ENCODE measurements around the gene HIGD1A. TPM values are rescaled to one million over a fixed set of nuclear protein-coding genes. Genes with fewer than 3 reads are reported as not detected.

Gene HIGD1A
- total RNA-seq, 1 donor from 2014 or later: 137 TPM

DNA sequence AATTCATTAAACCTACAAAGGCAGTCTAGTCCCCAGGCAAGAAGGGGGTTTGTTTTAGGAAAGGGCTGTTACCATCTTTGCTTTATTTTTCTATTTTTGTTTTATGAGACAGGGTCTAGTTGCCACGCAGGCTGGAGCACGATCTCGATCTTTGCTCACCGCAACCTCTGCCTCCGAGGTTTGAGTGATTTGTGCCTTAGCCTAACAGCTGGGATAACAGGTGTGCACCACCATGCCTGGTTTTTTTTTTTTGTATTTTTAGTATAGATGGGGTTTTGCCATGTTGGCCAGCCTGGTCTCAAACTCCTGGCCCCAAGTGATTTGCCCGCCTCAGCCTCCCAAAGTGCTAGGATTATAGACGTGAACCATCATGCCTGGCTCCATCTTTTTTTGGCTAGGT, 4.9 kb downstream of the HIGD1A start:
- DNase-seq: peak; percentile 34

DNA sequence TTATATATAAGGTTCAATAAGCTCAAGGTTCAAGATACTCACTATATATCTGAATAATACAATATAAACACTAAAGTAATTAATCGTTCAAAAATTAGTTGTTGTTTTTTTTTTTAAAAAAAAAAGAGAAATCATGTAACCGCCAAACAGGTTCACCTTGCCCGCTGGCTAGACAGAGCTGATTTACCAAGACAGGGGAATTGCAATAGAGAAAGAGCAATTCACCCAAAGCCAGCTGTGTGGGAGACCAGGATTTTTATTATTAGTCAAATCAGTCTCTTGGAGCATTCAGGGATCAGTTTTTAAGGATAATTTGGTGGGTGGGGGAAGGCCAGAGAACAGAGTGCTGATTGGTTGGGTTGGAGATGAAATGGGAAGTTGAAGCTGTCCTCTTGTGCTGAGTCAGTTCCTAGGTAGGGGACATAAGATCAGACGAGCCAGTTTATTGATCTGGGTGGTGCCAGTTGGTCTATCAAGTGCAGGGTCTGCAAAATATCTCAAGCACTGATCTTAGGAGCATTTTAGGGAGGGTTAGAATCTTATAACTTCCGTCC, 7.9 kb downstream of the HIGD1A start:
- no peak for DNase-seq

DNA sequence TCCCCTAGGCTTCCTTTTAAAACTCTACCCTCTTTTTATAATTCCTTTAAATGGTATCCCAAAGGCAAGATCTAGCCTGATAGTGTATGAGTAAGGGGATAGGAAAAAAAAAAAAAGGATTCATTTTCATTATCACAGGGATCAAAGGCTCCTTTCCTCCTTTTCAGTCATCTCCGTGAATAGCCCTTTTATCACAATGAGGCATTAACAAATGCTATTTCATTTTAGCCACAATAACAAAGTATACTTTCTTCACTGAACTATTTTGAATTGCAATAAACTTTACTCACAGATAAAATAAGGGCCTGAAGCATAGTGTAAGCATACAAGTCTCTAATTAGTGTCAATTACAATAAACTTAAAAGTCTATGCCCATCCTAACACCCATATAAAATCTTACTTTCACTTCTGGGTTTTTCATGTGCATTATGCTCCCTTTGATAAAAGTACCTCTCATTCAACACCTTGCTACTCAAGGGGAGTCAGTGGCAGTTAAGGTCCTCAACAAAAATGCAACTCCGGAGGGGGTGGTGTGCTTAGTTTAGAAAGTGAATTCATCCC, 8.6 kb downstream of the HIGD1A start:
- DNase-seq: no peak

DNA sequence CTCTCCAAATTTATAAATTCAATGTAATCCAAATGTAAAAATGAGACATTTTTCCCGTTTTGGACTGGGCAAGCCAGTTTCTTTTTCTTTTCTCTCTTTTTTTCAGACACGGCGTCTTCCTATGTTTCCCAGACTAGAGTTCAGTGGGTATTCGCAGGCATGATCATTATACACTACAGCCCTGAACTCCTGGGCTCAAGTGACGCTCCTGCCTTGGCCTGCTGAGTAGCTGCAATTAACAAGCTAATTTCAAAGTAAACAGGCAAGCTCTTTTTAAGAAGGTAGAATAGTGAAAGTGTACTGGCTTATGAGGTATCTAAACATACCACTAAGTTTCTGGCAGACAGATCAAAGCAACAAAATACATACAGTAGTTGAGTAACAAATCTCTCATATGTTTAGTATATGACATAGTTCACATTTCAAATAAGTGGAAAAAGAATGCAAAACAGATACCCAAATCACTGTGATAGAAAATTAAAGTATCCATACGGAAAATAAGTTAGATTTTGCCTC, 13.5 kb downstream of the HIGD1A start:
- no peak for DNase-seq

DNA sequence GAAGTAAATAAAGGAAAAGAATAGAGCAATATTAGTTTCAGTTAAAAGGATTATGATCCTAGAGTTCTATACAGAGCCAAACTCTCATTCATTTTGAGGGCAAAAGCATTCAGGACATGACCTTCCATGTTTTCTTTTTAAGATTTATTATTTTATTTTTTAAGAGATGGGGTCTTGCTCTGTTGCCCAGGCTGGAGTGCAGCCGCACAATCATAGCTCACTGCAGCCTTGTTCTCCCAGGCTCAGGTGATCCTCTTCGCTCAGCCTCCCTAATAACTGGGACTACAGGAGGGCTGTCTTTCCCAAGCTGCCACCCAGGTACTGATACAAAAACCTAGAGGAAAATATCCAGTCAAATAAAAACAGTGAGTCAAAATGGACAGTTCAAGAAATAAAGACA, 17.7 kb downstream of the HIGD1A start:
- no peak for DNase-seq

DNA sequence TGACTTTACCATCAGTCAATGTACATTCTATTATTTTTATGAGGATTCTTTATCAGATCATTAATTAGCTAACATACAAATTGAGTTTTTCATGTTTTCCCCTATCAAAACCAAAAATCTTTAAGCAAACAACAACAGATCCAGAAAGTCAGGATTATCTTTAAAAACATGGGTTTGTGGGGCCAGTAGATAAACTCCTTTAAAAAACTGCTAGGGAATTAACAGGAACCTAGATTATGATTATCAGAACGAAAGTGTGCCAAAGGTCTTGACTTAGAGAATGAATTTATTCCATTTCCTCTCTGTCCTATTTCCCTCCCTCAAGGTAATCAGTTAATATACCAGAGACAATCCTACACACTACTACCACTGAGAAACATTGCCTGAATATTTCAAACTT, 18.1 kb downstream of the HIGD1A start:
- no peak for DNase-seq

DNA sequence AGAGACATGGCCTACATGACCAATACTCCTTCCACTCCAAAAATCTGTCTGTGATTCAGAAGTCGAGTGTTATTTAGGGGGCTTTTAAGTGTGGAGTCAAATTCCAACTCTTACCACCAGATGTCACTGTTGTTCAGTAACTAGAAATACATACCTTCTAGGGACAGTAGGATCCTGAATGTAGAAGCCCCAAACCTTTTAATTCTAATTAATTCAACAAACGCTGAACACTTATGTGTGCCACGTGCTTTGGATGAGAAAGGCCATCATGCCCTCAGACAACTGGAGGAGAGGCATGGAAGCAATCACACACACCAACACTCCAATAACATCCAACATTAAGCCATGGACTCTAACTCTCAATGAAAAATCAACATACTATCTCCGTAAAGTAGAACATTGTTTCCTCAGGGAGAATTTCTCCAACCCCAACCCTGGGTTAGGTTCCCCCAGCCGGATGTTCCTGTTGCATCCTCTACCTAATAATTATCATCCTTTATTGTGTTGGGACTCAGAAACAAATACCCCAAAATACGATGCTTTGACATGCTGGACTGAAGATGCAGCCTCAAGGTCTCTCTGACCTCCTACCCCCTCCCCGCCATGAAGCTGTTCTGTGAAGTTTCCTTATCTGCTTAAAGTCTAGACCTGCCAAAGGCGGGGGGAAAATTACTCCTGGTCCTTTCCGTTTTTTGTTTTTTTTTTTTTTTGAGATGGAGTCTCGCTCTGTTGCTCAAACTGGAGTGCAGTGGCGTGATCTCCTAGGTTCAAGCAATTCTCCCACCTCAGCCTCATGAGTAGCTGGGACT, 23.2 kb downstream of the HIGD1A start:
- DNase-seq: peak; percentile 88

DNA sequence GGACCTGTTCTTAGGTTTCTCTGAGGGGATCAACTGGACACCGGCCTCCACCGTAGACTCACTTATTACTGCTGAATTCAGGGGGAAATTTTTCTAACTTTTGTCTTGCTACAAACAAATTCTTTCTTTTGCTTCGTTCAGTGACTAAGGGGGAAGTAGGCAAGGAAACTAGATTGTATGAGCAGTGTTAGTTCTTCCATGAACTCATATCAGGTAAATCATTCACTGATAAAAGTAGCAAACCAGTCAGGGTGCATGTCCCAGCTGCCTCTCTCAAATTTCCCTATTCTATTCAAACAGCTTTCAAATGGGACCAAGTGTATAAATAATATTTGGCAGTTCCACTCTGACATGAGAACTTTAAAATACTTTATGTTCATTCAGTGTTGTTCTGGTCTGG, 23.9 kb downstream of the HIGD1A start:
- no peak for DNase-seq

DNA sequence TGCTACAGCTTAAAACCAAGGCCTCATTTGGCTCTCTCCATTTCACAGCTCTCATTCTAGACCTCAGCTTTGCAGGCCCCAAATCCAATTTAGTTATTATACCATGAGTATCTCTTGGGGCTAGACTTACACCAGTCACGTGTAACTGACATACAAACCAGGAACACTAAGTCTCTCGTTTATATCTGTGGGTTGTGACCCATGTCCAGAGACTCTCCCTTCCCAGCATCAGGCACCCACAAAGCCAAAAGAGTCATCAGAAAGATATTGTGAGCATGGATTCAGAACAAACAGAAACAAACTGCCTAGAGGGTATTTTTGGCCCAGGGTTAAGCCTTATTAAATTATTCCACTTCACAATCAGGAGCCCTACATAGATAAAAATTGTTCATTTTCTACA, 25.6 kb downstream of the HIGD1A start:
- DNase-seq: no peak

DNA sequence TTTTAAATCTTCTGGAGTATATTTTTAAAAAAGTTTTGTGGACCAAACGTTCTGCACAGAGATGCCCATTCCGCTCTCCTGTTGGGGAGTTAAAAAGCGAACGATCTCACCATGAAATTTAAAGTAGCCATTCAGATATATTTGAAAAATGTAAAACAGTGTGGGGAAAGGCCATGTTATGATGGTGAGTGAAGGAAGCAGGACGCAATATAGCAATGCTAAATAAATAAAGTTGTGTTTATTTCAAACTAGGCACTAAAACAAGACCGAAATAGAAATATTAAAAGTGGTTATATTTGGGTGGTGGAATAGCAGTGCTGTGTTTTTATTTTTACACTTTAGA, 30.9 kb downstream of the HIGD1A start:
- DNase-seq: no peak

DNA sequence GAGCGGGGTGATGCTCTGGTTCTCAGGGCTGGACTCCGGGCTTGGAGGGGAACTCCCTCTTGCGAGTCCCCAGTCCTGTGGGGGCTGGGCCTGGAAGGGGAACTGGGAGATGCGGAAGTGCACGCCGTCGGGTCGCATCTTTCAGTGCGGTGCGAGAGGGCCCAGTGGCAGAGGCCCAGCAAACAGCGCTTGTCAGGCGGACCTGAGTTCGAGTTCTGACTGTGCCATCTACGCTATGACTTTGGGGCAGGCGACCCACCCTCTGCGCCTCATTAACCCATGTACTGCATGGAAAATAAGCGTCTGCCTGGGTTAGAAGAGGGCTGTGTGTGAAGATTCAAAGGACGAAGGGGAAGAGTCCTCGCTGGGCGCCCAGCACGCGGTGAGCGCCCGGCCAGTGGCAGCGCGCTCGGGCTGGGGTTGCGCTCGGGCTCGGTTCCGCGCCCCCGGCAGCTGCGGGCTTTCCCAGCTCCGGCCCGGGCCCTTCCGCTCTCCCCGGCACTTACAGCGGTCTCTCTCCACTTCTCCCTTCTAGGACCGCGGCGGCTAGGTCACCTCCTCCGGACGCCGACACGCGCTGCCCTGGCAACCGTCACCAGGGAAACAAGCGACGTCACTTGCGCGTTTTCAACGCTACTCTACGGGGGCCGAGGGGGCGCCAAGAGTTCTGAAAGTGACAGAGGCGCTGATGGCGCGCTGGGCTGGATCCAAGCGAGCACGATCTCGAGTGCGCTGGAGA, 31.5 kb downstream of the HIGD1A start, which contains the start of gene CCDC13:
TSS of gene CCDC13 (minus strand) at position 584 of the 739 bp plus-strand sequence. CDS start 14,908 bp downstream, outside the sequence.
- peak; percentile 96 for DNase-seq

DNA sequence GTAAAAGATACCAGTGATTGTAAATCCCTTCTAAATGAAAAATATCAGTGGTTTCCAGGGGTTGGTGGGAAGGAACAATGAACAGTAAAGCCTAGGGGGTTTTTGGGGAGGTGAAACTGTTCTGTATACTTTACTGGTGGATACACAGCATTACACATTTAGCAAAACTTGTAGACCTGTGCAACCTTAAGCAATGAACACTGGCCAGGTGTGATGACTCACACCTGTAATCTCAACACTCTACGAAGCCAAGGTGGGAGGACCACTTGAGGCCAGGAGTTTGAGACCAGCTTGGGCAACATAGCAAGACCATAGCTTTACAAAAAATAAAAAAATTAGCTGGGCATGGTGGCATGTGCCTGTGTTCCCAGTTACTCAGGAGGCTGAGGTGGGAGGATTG, 33.0 kb downstream of the HIGD1A start:
- DNase-seq: no peak

DNA sequence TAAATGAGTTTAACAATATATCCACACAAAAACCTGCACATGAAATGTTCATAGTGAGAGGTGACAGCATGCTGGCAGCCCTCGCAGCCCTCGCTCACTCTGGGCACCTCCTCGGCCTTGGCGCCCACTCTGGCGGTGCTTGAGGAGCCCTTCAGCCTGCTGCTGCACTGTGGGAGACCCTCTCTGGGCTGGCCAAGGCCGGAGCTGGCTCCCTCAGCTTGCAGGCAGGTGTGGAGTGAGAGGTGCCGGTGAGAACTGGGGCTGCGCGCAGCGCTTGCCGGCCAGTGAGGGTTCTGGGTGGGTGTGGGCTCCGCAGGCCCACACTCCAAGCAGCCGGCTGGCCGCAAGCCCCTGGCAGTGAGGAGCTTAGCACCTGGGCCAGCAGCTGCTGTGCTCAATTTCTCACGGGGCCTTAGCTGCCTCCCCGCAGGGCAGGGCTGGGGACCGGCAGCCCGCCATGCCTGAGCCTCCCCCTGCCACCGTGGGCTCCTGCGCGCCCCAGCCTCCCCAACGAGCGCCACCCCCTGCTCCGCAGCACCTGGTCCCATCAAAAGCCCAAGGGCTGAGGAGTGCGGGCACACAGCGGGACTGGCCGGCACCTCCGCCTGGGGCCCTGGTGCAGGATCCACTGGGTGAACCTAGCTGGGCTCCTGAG, 34.7 kb downstream of the HIGD1A start:
- DNase-seq: no peak

DNA sequence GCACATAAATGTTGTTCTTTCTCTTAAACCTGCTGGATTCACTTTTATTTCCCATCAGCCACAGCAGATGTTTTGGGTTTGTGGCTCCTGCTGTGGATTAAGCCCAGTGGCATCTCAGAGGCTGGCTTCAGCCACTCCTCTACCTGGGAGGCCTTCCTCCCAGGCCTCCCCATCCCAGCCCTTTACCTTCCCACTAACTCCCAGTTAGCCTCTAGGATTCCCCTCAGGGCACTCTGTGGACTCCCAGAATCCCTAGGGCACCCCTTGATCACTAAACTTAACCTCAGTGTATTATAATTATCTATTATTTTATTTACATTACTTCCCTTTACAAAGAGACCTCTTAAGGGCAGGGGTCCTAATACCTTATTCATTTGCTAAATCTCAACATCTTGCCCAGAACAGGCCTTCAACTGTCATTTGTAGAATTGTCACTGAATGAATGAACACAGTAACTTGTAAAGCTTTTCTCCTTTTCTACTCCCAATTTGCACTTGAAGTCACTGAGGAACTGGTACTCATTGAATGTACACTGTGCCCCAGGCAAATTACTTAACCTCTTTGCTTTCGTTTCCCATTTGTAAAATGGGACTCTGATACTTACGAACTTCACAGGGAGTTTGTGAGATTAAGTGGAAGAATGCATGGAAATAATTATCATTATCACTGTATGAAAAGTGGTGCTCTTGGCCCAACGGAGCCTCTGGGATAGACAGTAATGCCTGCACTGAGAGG, 39.6 kb downstream of the HIGD1A start:
- DNase-seq: no peak

DNA sequence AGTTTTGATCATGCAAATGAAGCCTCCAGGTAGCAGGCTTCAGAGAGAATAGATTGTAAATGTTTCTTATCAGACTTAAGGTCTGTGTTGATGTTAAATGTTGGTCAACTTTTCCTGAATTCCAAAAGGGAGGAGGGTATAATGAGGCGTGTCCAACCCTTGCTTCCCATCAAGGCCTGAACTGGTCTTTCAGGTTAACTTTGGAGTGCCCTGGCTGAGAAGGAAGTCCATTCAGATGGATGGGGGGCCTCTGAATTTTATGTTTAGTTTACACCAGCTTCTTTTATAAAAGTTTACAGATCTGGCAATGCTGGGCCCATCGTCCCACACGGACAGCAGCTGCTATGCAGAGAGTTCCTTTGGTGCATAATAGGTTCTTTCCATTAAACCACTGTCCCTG, 40.2 kb downstream of the HIGD1A start:
- no peak for DNase-seq

DNA sequence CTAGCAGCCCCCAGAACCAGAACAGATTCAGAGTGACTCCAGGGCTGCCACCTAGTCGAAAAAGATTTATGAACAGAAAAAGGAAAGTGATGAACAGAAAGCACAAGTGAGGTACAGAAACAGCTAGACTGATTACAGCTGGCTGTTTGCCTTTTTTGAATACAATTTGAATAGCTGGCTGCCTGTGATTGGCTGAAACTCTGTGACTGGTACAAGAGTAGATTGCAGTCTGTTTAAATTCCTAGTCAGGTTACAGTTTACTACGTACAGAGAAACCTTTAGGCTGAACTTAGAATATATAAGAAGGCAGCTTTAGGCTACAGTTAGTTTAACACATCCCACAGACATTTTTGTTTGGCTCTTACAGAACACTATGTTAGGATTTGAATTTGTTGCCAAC, 41.3 kb downstream of the HIGD1A start:
- DNase-seq: no peak

DNA sequence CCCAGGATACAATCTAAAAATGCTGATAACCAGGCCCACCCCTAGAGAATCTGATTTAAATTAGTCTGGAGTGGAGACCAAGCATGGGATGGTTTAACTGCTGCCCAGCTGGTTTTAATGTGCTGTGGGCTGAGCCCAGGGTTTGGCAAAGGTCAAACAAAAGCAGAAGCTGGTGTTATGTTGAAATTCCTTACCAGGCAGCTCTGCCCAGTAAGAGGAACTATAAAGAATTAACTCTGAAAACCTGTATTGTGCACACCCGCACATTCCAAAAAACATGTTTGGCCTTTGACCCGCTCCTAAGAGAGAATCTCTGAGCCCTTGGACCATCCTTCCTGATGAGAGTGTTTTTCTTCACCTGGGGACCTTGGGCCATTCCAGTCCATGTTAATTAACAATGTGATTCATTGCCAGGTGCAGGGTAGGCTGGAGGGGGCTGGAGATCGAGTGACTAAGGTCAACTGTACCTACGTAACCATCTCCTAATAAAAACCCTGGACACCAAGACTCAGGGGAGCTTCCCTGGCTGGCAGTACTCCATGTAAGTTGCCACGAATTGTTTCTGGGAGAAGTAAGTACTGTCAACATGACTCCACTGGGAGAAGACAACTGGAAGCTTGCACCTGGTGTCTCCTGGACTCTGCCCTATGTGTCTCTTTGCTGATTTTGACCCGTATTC, 42.1 kb downstream of the HIGD1A start:
- DNase-seq: no peak

DNA sequence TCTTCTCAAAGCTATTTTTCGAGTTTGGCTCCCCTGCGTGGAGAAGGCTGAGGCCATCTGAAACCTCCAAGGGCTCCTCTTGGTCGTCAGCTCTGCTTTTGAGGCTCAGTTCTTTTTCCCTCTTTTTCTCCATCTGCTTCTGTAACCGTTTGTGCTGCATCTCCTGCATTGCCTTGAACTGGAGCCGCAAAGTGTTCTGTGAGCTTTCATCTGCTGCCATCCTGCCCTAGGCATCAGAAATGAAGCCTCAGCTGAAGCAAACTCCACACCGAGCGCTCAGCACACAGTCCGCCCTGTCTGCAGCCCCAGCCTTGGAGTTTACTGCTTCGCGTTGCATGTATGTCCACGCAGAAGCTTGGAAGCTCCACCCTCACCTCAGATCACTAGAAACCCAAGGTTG, 46.2 kb downstream of the HIGD1A start:
- DNase-seq: no peak

DNA sequence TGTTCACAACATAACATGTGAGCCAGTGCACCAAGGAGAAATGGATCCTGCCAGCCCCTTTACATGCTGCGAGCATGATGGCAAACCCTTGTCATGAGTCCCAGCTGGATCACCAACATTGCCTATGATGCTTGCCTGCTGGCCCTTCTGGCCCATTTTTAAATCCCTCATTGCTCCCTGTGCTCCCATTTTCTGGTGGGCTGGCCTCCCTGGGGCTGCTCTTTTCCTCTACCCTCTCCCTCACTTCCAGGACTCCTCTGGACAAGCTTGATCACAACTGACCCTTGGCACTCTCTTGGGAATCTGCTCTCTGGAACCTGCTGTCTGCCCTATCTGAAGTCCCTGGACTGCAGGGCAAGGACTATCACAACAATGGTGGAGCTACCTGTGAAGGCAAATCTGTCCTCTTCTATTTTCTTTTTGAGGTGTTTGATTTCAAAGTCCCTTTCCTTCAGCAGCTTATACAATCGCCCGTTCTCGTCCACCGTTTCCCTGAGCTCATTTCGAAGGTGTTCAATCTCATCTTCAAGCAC, 47.5 kb downstream of the HIGD1A start:
- DNase-seq: no peak

DNA sequence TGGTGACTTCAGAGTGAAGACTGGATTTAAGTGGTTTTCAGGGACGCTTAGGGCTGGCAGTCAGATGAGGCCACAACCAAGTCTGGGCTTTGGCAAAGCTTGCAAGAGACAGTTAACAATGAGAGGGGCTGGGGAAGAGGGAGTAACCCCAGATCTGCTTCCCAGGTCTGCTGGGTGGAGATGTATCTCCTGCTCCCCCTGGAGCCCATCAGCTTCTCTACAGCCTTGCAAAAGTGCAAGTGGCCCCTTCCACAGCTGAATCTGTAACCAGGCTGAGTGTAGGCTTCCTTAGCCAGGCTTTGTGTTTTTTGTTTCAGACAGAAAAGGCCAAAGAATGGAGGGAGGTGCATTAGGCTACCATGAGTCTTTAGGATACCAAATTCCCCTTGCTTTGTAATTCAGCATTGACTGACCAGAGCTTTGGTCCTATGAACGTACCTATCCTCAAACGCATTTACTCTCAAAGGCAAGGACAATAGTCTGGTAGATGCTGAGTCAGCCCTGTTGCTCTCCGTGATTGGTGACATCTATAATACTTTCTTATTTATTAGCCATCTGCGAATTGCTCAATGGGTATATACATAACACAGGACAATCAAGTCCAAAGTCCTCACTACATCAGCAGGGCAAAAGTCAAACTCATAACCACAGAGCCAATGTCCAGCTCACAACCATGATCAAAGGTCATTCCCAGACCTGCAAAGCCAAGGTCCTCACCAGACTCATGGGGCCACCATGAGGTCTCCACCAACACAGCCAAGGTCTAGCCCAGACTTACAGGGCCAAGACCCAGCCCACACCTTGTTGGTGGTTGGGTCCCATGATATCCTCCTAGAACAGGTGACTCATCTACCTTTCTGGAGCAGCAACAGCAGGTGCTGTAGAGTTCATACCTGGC, 48.4 kb downstream of the HIGD1A start:
- peak; percentile 50 for DNase-seq
